HEK293 (cell line): ENCODE results near the gene CPNE2.
A peak's percentile ranks its signal among the peaks of the same experiment; 100 is the strongest.

ENCODE experiments used
- CTCF ChIA-PET: fragments of 350-600 bp; formaldehyde crosslinking; extraction: SDS; loops from one replicate; lab custom pipeline; 2021; ENCODE audit warnings: antibody characterized with exemption; lab: Yijun Ruan, JAX
- POLR2A ChIA-PET: fragments of 300-600 bp; formaldehyde crosslinking; extraction: SDS; loops from one replicate; lab custom pipeline; 2020; ENCODE audit warnings: antibody characterized with exemption, inconsistent platforms; lab: Yijun Ruan, JAX
- H3K27ac ChIP-seq: fragments of 200-500 bp; sonication (Bioruptor generic); 2 replicates; pipeline ENCODE4 v1.5.1; 2014; ENCODE audit warnings: low read depth, low read length, control low read depth, inconsistent platforms; ENCODE audit errors: extremely low read depth
- H3K36me3 ChIP-seq, 2 experiments: fragments of 200-500 bp in 1 of 2; sonication (Bioruptor generic) in 1 of 2; 1 replicate in 1 of 2; 2 replicates in 1 of 2; pipeline ENCODE4 v1.5.1; 2014 to 2017; ENCODE audit warnings: inconsistent platforms in 2 of 2, low read length in 2 of 2; ENCODE audit not compliant: control insufficient read depth in 2 of 2, insufficient read depth in 1 of 2
- H3K4me1 ChIP-seq: fragments of 200-500 bp; sonication (Bioruptor generic); 2 replicates; pipeline ENCODE4 v1.5.1; 2014; ENCODE audit warnings: mild to moderate bottlenecking, low read length, inconsistent platforms; ENCODE audit not compliant: control insufficient read depth, insufficient read depth
- H3K4me3 ChIP-seq: 2 replicates; pipeline ENCODE4 v1.5.1; 2011; ENCODE audit warnings: low read depth, mild to moderate bottlenecking, control low read depth, low read length, moderate library complexity
- H3K9me3 ChIP-seq: fragments of 200-500 bp; sonication (Bioruptor generic); 2 replicates; pipeline ENCODE4 v1.5.1; 2014; ENCODE audit warnings: low read depth, low read length, inconsistent platforms; ENCODE audit not compliant: control insufficient read depth, insufficient read depth
- IKZF3 ChIP-seq: fragments of 450-650 bp; IDR thresholded peaks from 2 replicates; pipeline ENCODE4 v1.5.0; 2018; ENCODE audit warnings: missing biosample characterization, mild to moderate bottlenecking, missing genetic modification characterization, moderate library complexity
- MZF1 ChIP-seq: fragments of 450-650 bp; formaldehyde crosslinking; IDR thresholded peaks from 2 replicates; pipeline ENCODE4 v1.5.1; 2017; ENCODE audit warnings: missing biosample characterization, missing genetic modification characterization, borderline replicate concordance
- OSR2 ChIP-seq: fragments of 450-650 bp; formaldehyde crosslinking; IDR thresholded peaks from 2 replicates; pipeline ENCODE4 v1.5.1; 2016; ENCODE audit warnings: missing biosample characterization, missing genetic modification characterization
- PRDM1 ChIP-seq: fragments of 450-650 bp; formaldehyde crosslinking; IDR thresholded peaks from 2 replicates; pipeline ENCODE4; 2016; ENCODE audit warnings: missing biosample characterization, missing genetic modification characterization
- PRDM10 ChIP-seq: fragments of 450-650 bp; formaldehyde crosslinking; IDR thresholded peaks from 2 replicates; pipeline ENCODE4 v1.5.1; 2016; ENCODE audit warnings: missing biosample characterization, missing genetic modification characterization
- SALL2 ChIP-seq: fragments of 450-650 bp; formaldehyde crosslinking; IDR thresholded peaks from 2 replicates; pipeline ENCODE4 v1.5.0; 2017; ENCODE audit warnings: missing biosample characterization, mild to moderate bottlenecking, missing genetic modification characterization, borderline replicate concordance
- TRIM28 ChIP-seq: IDR thresholded peaks from 2 replicates; pipeline ENCODE4 v1.6.1; 2011; ENCODE audit warnings: low read length, control low read depth, borderline replicate concordance
- YY1 ChIP-seq: fragments of 450-650 bp; formaldehyde crosslinking; IDR thresholded peaks from 2 replicates; pipeline ENCODE4 v1.5.1; 2018; ENCODE audit warnings: missing biosample characterization, missing genetic modification characterization
- ZBTB10 ChIP-seq: fragments of 450-650 bp; formaldehyde crosslinking; IDR thresholded peaks from 2 replicates; pipeline ENCODE4 v1.5.1; 2016; ENCODE audit warnings: missing biosample characterization, missing genetic modification characterization
- ZBTB17 ChIP-seq: fragments of 450-650 bp; formaldehyde crosslinking; IDR thresholded peaks from 2 replicates; pipeline ENCODE4 v1.5.1; 2016; ENCODE audit warnings: missing biosample characterization, missing genetic modification characterization
- ZNF155 ChIP-seq: fragments of 450-650 bp; formaldehyde crosslinking; IDR thresholded peaks from 2 replicates; pipeline ENCODE4 v1.5.1; 2016; ENCODE audit warnings: missing biosample characterization, missing genetic modification characterization
- ZNF292 ChIP-seq: fragments of 450-650 bp; formaldehyde crosslinking; IDR thresholded peaks from 2 replicates; pipeline ENCODE4 v1.5.1; 2016; ENCODE audit warnings: low read depth, missing biosample characterization, missing genetic modification characterization, borderline replicate concordance
- ZNF366 ChIP-seq: fragments of 450-650 bp; formaldehyde crosslinking; conservative IDR thresholded peaks from 2 replicates; pipeline ENCODE4 v1.5.1; 2016; ENCODE audit warnings: missing biosample characterization, missing genetic modification characterization
- ZNF37A ChIP-seq: fragments of 450-650 bp; IDR thresholded peaks from 2 replicates; pipeline ENCODE4 v1.5.1; 2018; ENCODE audit warnings: missing biosample characterization, missing genetic modification characterization
- ZNF426 ChIP-seq: fragments of 450-650 bp; formaldehyde crosslinking; IDR thresholded peaks from 2 replicates; pipeline ENCODE4 v1.5.1; 2017; ENCODE audit warnings: missing biosample characterization, missing genetic modification characterization, mild to moderate bottlenecking, inconsistent platforms, moderate library complexity
- ZNF530 ChIP-seq: fragments of 450-650 bp; formaldehyde crosslinking; IDR thresholded peaks from 2 replicates; pipeline ENCODE4 v1.5.1; 2016; ENCODE audit warnings: low read depth, missing biosample characterization, missing genetic modification characterization
- ZNF561 ChIP-seq: fragments of 450-650 bp; IDR thresholded peaks from 2 replicates; pipeline ENCODE4 v1.5.1; 2018; ENCODE audit warnings: missing biosample characterization, missing genetic modification characterization, borderline replicate concordance
- ZNF610 ChIP-seq: fragments of 450-650 bp; formaldehyde crosslinking; IDR thresholded peaks from 2 replicates; pipeline ENCODE4 v1.5.1; 2016; ENCODE audit warnings: missing biosample characterization, missing genetic modification characterization, borderline replicate concordance
- ZNF843 ChIP-seq: fragments of 450-650 bp; formaldehyde crosslinking; IDR thresholded peaks from 2 replicates; pipeline ENCODE4 v1.5.1; 2016; ENCODE audit warnings: missing biosample characterization, missing genetic modification characterization
- ZSCAN18 ChIP-seq: fragments of 450-650 bp; formaldehyde crosslinking; IDR thresholded peaks from 2 replicates; pipeline ENCODE4 v1.5.1; 2016; ENCODE audit warnings: missing biosample characterization, missing genetic modification characterization
- TF ChIP-seq, protein P1 (sequence below): fragments of 450-650 bp; formaldehyde crosslinking; conservative IDR thresholded peaks from 2 replicates; pipeline ENCODE4 v1.5.1; 2016; ENCODE audit warnings: low read depth, missing biosample characterization, missing genetic modification characterization

Gene CPNE2

GRCh38 chr16:57185945-57186871 lies 93.8 kb downstream of the CPNE2 start, which contains the start of the genes PSME3IP1 and RSPRY1 (continued):
- TF ChIP-seq YY1 (tag by site-specific recombination) (peak; percentile 61; the same call in 1 of the 2 replicates), ZNF843 (tag by site-specific recombination) (peak; percentile 48), ZBTB10 (tag by site-specific recombination) (peak; percentile 32; the same call in 1 of the 2 replicates), SALL2 (no peak), ZNF561 (tag by site-specific recombination) (no peak)

DNA sequence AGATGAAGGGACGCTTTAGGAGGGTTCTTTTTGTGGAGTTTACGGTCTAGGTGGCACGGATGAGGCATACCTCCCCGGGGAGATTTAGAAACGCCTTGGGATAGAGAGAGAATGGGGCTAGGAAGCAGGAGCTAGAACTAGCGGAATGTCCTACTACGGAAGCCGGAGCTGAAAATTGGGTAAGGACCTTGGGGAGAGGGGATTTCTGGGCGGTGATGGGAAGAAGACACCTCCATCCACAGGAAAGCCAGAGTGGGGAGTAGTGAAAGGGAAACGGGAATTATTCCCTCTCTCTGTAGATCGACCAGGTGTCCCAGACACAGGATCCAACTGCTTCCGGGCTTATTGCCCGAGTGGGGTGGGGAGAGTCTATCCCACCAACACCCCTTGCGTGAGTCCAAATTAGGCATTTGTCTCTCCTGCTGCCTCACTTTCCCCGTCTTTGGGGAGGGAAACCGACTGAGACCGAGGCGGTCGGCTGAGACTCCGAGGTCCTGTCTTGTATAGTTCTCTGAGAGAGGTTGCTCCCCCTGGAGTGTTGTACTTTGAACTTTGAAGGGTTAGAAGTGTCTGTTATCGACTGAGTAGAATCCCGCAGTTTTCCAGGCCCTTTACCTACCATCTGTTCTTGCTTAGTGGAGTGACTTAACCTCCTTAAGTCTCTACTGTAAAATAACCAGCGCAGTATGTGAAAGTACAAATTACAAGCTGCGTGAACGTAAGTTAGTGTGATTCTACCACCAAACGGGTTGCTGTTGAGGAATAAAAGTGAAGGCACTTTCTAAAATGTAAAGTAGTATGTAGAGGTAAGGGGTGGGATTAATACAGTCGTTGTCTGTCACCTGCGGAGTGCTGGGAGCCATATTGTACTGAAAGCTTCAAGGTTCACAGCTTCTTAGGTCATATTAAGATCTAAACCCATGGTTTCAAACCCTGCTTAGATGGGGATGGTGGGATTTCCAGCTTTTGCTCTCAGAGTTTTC lies 94.8 kb downstream of the CPNE2 start:
- H3K36me3 ChIP-seq, result no peaks in the 10 kb centered on the region; a peak in 1 of 3 replicates
- peak overlapping the region; percentile 89 for H3K4me3 ChIP-seq
- peak overlapping the region; percentile 56 for H3K27ac ChIP-seq
- POLR2A ChIA-PET, result interaction anchor here (0.8 to 1.9 kb wide), 3 partner anchors 49 to 61 kb away, joined by 3 to 8 read pairs (median 3); partner anchors contain the start of gene ARL2BP
- peaks cover 19% of the 10 kb centered on the region for H3K4me1 ChIP-seq
- no peaks in the 10 kb centered on the region for H3K9me3 ChIP-seq
- CTCF ChIA-PET, result interaction anchor here (0.7 to 1.8 kb wide), 3 partner anchors 94 to 330 kb away, joined by 3 to 6 read pairs (median 4); partner anchors contain the start of gene CPNE2
- no peak for TF ChIP-seq ZNF37A (tag by site-specific recombination)
- TF ChIP-seq, protein P1, sequence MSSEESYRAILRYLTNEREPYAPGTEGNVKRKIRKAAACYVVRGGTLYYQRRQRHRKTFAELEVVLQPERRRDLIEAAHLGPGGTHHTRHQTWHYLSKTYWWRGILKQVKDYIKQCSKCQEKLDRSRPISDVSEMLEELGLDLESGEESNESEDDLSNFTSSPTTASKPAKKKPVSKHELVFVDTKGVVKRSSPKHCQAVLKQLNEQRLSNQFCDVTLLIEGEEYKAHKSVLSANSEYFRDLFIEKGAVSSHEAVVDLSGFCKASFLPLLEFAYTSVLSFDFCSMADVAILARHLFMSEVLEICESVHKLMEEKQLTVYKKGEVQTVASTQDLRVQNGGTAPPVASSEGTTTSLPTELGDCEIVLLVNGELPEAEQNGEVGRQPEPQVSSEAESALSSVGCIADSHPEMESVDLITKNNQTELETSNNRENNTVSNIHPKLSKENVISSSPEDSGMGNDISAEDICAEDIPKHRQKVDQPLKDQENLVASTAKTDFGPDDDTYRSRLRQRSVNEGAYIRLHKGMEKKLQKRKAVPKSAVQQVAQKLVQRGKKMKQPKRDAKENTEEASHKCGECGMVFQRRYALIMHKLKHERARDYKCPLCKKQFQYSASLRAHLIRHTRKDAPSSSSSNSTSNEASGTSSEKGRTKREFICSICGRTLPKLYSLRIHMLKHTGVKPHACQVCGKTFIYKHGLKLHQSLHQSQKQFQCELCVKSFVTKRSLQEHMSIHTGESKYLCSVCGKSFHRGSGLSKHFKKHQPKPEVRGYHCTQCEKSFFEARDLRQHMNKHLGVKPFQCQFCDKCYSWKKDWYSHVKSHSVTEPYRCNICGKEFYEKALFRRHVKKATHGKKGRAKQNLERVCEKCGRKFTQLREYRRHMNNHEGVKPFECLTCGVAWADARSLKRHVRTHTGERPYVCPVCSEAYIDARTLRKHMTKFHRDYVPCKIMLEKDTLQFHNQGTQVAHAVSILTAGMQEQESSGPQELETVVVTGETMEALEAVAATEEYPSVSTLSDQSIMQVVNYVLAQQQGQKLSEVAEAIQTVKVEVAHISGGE (tag by site-specific recombination), result 0 out of 2 replicates have a peak, but pooled peaks have one; percentile 43
- 0 out of 2 replicates have a peak, but pooled peaks have one; percentile 51 for TF ChIP-seq TRIM28
- no peak for TF ChIP-seq ZNF426 (tag by site-specific recombination)
- no peak for TF ChIP-seq ZNF610
- peak; percentile 61; the same call in 1 of the 2 replicates for TF ChIP-seq OSR2 (tag by site-specific recombination)
- peak; percentile 96 for TF ChIP-seq PRDM10 (tag by site-specific recombination)
- peak; percentile 77 for TF ChIP-seq ZNF366 (tag by site-specific recombination)
- TF ChIP-seq ZBTB17 (tag by site-specific recombination), result peak; percentile 63
- peak; percentile 62 for TF ChIP-seq MZF1 (tag by site-specific recombination)
- TF ChIP-seq ZNF155, result no peak
- peak; percentile 52; the same call in 1 of the 2 replicates for TF ChIP-seq IKZF3 (tag by site-specific recombination)
- TF ChIP-seq ZNF292 (tag by site-specific recombination), result no peak
- no peak for TF ChIP-seq ZNF530
- no peak for TF ChIP-seq YY1 (tag by site-specific recombination)
- TF ChIP-seq PRDM1, result peak; percentile 94
- TF ChIP-seq ZSCAN18 (tag by site-specific recombination), result no peak
